GM12873 (cell line): ENCODE data around the gene SPHK2.

Experiments
- CTCF ChIP-seq: IDR thresholded peaks from 2 replicates; pipeline ENCODE4 v1.5.1; 2012; ENCODE audit warnings: low read depth, mild to moderate bottlenecking, moderate library complexity, low read length, control low read depth; ENCODE audit not compliant: insufficient read depth; ENCODE audit errors: missing control alignments

SPHK2 gene

GRCh38 chr19:48587387-48587786, 31.9 kb upstream of the SPHK2 start:
- no peak for TF ChIP-seq CTCF

- peak; percentile 94 for TF ChIP-seq CTCF
Measured at GRCh38 chr19:48588670-48589401, 30.5 kb upstream of the SPHK2 start.

- TF ChIP-seq CTCF = peak; percentile 16
Measured at GRCh38 chr19:48591021-48591420, 28.3 kb upstream of the SPHK2 start.

GRCh38 chr19:48595171-48595570, 24.1 kb upstream of the SPHK2 start:
- no peak for TF ChIP-seq CTCF

GRCh38 chr19:48595833-48596232, 23.5 kb upstream of the SPHK2 start:
- TF ChIP-seq CTCF = no peak

GRCh38 chr19:48596237-48596636, 23.1 kb upstream of the SPHK2 start:
- TF ChIP-seq CTCF = no peak

- TF ChIP-seq CTCF = no peak
Measured at GRCh38 chr19:48596679-48597465, 22.4 kb upstream of the SPHK2 start.
